ENCODE measurements around the gene TSEN34.

DNA sequence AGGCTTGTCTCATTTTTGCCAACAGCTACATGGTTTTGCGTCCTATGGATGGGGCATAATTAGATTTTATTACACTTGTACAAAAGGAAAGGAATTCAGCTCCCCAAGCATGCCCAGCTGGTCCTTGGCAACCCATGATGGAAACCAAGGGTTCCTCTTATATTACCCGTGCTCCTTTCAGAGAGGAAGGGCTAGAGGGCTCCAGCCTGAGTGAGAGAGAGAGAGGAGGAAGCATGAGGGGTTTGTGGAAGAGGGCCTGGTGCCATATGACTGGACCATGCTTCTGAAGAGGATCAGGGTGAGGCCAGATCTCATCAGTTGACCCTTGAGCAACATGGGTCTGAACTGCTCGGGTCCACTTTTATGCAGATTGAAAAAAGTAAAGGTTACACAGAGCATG, 6.0 kb downstream of the TSEN34 start:
- TF ChIP-seq, protein P1, sequence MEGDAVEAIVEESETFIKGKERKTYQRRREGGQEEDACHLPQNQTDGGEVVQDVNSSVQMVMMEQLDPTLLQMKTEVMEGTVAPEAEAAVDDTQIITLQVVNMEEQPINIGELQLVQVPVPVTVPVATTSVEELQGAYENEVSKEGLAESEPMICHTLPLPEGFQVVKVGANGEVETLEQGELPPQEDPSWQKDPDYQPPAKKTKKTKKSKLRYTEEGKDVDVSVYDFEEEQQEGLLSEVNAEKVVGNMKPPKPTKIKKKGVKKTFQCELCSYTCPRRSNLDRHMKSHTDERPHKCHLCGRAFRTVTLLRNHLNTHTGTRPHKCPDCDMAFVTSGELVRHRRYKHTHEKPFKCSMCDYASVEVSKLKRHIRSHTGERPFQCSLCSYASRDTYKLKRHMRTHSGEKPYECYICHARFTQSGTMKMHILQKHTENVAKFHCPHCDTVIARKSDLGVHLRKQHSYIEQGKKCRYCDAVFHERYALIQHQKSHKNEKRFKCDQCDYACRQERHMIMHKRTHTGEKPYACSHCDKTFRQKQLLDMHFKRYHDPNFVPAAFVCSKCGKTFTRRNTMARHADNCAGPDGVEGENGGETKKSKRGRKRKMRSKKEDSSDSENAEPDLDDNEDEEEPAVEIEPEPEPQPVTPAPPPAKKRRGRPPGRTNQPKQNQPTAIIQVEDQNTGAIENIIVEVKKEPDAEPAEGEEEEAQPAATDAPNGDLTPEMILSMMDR (conservative IDR thresholded peaks at IDR 0.05; ENCODE audit: low read length) = no peak
- TF ChIP-seq EZH2phosphoT487 (IDR thresholded peaks at IDR 0.05; ENCODE audit: borderline replicate concordance) = no peak
